Spleen (tissue), 7 donors: Measurements from ENCODE around the gene PGM5.
"Not testable (repeated sequence)": the region's sequence is repeated elsewhere in the genome, so short reads cannot be mapped to it uniquely, and the experiment has no call there.

Experiments
- CTCF ChIP-seq, 11 experiments: fragments of 200-600 bp in 7 of 11; fragments of 450-650 bp in 4 of 11; sonication (generic) in 4 of 11; IDR thresholded peaks in 8 of 11; conservative IDR thresholded peaks in 3 of 11; 1 replicate in 7 of 11; 2 replicates in 4 of 11; pipeline versions ENCODE4 v1.4.0 to v1.8.0; 2016 to 2021; ENCODE audit warnings: antibody characterized with exemption in 11 of 11, inconsistent platforms in 4 of 11, mild to moderate bottlenecking in 1 of 11
- POLR2A ChIP-seq, 3 donors: fragments of 450-650 bp; IDR thresholded peaks; one replicate each; pipeline ENCODE4 v1.5.1; 2017; ENCODE audit warnings: antibody characterized with exemption in 3 of 3, mild to moderate bottlenecking in 1 of 3
- POLR2AphosphoS5 ChIP-seq, 3 donors: sonication (generic); formaldehyde crosslinking; IDR thresholded peaks; one replicate each; pipeline ENCODE4 v1.5.1; 2017; ENCODE audit warnings: antibody characterized with exemption in 3 of 3
- donor health status: DM: no; HTN: no; CAD: no; lungs with moderate emphysema.
- donor health status: DM: no; HTN: no; CAD: no.
- donor health status: DM: no; HTN: no; CAD: no.

GRCh38 chr9:68329106-68329505 lies 27.3 kb upstream of the PGM5 start:
- not testable (repeated sequence) for TF ChIP-seq CTCF (IDR thresholded peaks at IDR 0.05 in 8 of 11, conservative IDR thresholded peaks at IDR 0.05 in 3 of 11); POLR2AphosphoS5 (IDR thresholded peaks at IDR 0.05); POLR2A (IDR thresholded peaks at IDR 0.05)
